SK-N-SH (cell line): Measurements from ENCODE around the gene ZNF750.

Experiments
- CHD2 ChIP-seq: fragments of 150-350 bp; IDR thresholded peaks from 2 replicates; pipeline ENCODE4 v1.6.1; 2018; ENCODE audit warnings: low read length; ENCODE audit not compliant: partially characterized antibody
- EP300 ChIP-seq, 2 experiments: IDR thresholded peaks; 2 replicates each; pipeline versions ENCODE4 v1.4.0 to v1.6.1; 2012; ENCODE audit warnings: borderline replicate concordance in 1 of 2, low read depth in 1 of 2, low read length in 1 of 2
- EZH2phosphoT487 ChIP-seq: fragments of 200-600 bp; sonication (generic); IDR thresholded peaks from 2 replicates; pipeline ENCODE4 v1.6.1; 2017; ENCODE audit warnings: low read depth, mixed run types, mild to moderate bottlenecking, antibody characterized with exemption, moderate library complexity, borderline replicate concordance
- FOXM1 ChIP-seq: IDR thresholded peaks from 2 replicates; pipeline ENCODE4 v1.4.0; 2012; ENCODE audit warnings: low read depth, mild to moderate bottlenecking
- JUND ChIP-seq: IDR thresholded peaks from 2 replicates; pipeline ENCODE4 v1.4.0; 2012
- NRF1 ChIP-seq: IDR thresholded peaks from 2 replicates; pipeline ENCODE4 v1.6.1; 2012; ENCODE audit warnings: low read depth, mild to moderate bottlenecking, low read length
- POLR2AphosphoS5 ChIP-seq: IDR thresholded peaks from 2 replicates; pipeline ENCODE4 v1.6.1; 2012; ENCODE audit warnings: low read depth, low read length
- RFX5 ChIP-seq: IDR thresholded peaks from 2 replicates; pipeline ENCODE4 v1.6.1; 2012; ENCODE audit warnings: mild to moderate bottlenecking, improper control_type of control experiment, low read length
- SIN3A ChIP-seq: IDR thresholded peaks from 2 replicates; pipeline ENCODE4 v1.6.1; 2012; ENCODE audit warnings: low read depth, mild to moderate bottlenecking, low read length, moderate library complexity, borderline replicate concordance
- TAF1 ChIP-seq: IDR thresholded peaks from 2 replicates; pipeline ENCODE4 v1.6.1; 2012; ENCODE audit warnings: low read depth, mild to moderate bottlenecking, low read length, moderate library complexity, borderline replicate concordance
- YY1 ChIP-seq: IDR thresholded peaks from 2 replicates; pipeline ENCODE4 v1.4.0; 2012; ENCODE audit warnings: low read depth, mild to moderate bottlenecking
- TF ChIP-seq, protein P1 (sequence below): fragments of 200-600 bp; sonication (generic); IDR thresholded peaks from 2 replicates; pipeline ENCODE4 v1.6.1; 2017; ENCODE audit warnings: antibody characterized with exemption, mild to moderate bottlenecking, moderate library complexity
- TF ChIP-seq, protein P2 (sequence below): IDR thresholded peaks from 2 replicates; pipeline ENCODE4 v1.4.0; 2012; ENCODE audit warnings: low read depth

DNA sequence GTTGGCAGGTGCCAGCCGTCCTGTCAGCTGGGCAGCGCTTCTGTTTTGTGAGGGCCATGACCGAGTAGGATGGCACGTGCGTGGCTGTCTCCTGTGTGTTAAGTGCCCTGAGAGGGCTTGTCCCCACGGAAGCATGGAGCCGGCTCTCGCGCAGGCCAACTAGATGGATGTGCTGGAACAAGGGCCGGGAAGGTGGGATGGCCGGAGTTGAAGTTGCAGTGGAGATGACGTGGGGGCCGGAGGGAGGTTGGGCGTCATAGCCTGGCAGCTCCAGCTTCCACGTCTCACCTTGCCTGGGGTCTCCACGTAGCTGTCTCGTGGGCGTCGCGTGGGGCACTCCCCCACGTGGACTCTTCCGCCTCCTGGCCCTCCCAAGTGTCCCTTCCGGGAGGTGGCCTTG is 60.3 kb downstream of the ZNF750 start:
- TF ChIP-seq POLR2AphosphoS5, result no peak
- TF ChIP-seq, protein P1, sequence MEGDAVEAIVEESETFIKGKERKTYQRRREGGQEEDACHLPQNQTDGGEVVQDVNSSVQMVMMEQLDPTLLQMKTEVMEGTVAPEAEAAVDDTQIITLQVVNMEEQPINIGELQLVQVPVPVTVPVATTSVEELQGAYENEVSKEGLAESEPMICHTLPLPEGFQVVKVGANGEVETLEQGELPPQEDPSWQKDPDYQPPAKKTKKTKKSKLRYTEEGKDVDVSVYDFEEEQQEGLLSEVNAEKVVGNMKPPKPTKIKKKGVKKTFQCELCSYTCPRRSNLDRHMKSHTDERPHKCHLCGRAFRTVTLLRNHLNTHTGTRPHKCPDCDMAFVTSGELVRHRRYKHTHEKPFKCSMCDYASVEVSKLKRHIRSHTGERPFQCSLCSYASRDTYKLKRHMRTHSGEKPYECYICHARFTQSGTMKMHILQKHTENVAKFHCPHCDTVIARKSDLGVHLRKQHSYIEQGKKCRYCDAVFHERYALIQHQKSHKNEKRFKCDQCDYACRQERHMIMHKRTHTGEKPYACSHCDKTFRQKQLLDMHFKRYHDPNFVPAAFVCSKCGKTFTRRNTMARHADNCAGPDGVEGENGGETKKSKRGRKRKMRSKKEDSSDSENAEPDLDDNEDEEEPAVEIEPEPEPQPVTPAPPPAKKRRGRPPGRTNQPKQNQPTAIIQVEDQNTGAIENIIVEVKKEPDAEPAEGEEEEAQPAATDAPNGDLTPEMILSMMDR, result no peak
- TF ChIP-seq NRF1, result no peak
- no peak for TF ChIP-seq YY1
- TF ChIP-seq RFX5, result no peak
- no peak for TF ChIP-seq EZH2phosphoT487
- no peak for TF ChIP-seq CHD2
- no peak for TF ChIP-seq TAF1
- no peak for TF ChIP-seq FOXM1
- no peak for TF ChIP-seq EP300 (IDR thresholded peaks at IDR 0.05; ENCODE audit: borderline replicate concordance in 1 of 2, low read depth in 1 of 2, low read length in 1 of 2)
- TF ChIP-seq SIN3A, result no peak
- TF ChIP-seq, protein P2, sequence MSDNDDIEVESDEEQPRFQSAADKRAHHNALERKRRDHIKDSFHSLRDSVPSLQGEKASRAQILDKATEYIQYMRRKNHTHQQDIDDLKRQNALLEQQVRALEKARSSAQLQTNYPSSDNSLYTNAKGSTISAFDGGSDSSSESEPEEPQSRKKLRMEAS, result no peak
- TF ChIP-seq JUND, result no peak
